Neural cell (in vitro differentiated cells): ENCODE measurements around the gene FJX1. TPM values are rescaled to one million over a fixed set of nuclear protein-coding genes. Genes with fewer than 3 reads are reported as not detected.
"Not testable (repeated sequence)": the region's sequence is repeated elsewhere in the genome, so short reads cannot be mapped to it uniquely, and the experiment has no call there.

ENCODE experiments used
- H2AFZ ChIP-seq: fragments of 200-600, 300-800 bp; sonication (generic), shearing (Covaris generic); 2 replicates; pipeline ENCODE4 v1.6.0; 2014; ENCODE audit warnings: low read depth, mild to moderate bottlenecking, antibody characterized with exemption, low read length, moderate library complexity
- H3F3A ChIP-seq: fragments of 200-600 bp; shearing (Covaris generic); 2 replicates; pipeline ENCODE4 v1.6.1; 2016; ENCODE audit warnings: mild to moderate bottlenecking, moderate library complexity, mixed read lengths, antibody characterized with exemption, low read length; ENCODE audit not compliant: insufficient read depth, poor library complexity, severe bottlenecking
- H3K27ac ChIP-seq: fragments of 200-600, 300-800 bp; sonication (generic), shearing (Covaris generic); 2 replicates; pipeline ENCODE4 v1.5.1; 2014; ENCODE audit warnings: mild to moderate bottlenecking, low read length, moderate library complexity
- H3K27me3 ChIP-seq: fragments of 300-800, 200-600 bp; sonication (generic), shearing (Covaris generic); 2 replicates; pipeline ENCODE4 v1.6.0; 2014; ENCODE audit warnings: mild to moderate bottlenecking, low read depth, low read length, moderate library complexity; ENCODE audit not compliant: insufficient read depth
- H3K36me3 ChIP-seq: fragments of 300-800, 200-600 bp; sonication (generic), shearing (Covaris generic); 2 replicates; pipeline ENCODE4 v1.5.1; 2014; ENCODE audit warnings: mild to moderate bottlenecking, antibody characterized with exemption, low read length, moderate library complexity; ENCODE audit not compliant: insufficient read depth
- H3K4me2 ChIP-seq: fragments of 300-800, 200-600 bp; sonication (generic), shearing (Covaris generic); 2 replicates; pipeline ENCODE4 v1.6.0; 2014; ENCODE audit warnings: mild to moderate bottlenecking, low read length
- H3K4me3 ChIP-seq: fragments of 300-800, 200-600 bp; sonication (generic), shearing (Covaris generic); 2 replicates; pipeline ENCODE4 v1.5.1; 2014; ENCODE audit warnings: mild to moderate bottlenecking, low read length, moderate library complexity
- H3K79me2 ChIP-seq: fragments of 200-600 bp; shearing (Covaris generic); replicated peaks from 2 replicates; pipeline ENCODE4 v1.6.0; 2014; ENCODE audit warnings: mild to moderate bottlenecking, low read length, moderate library complexity; ENCODE audit not compliant: insufficient read depth
- H3K9ac ChIP-seq: fragments of 300-800, 200-600 bp; sonication (generic), shearing (Covaris generic); 2 replicates; pipeline ENCODE4 v1.6.1; 2016; ENCODE audit warnings: mild to moderate bottlenecking, low read length, mixed read lengths
- H3K9me2 ChIP-seq: fragments of 200-600 bp; shearing (Covaris generic); 2 replicates; pipeline ENCODE4 v1.6.1; 2016; ENCODE audit warnings: mild to moderate bottlenecking, low read length, mixed read lengths; ENCODE audit not compliant: insufficient read depth
- H3K9me3 ChIP-seq: fragments of 200-600, 300-800 bp; sonication (generic), shearing (Covaris generic); 2 replicates; pipeline ENCODE4 v1.6.1; 2016; ENCODE audit warnings: mild to moderate bottlenecking, mixed run types, low read length, moderate library complexity, mixed read lengths
- H4K20me1 ChIP-seq: fragments of 200-600 bp; shearing (Covaris generic); 2 replicates; pipeline ENCODE4 v1.6.1; 2016; ENCODE audit warnings: mild to moderate bottlenecking, mixed run types; ENCODE audit not compliant: insufficient read depth
- CTCF ChIP-seq: fragments of 450-650 bp; IDR thresholded peaks from 2 replicates; pipeline ENCODE4 v1.5.1; 2014; ENCODE audit warnings: antibody characterized with exemption, mild to moderate bottlenecking, moderate library complexity; ENCODE audit not compliant: poor library complexity, severe bottlenecking
- EP300 ChIP-seq: fragments of 450-650 bp; conservative IDR thresholded peaks from 2 replicates; pipeline ENCODE4 v1.6.1; 2014; ENCODE audit warnings: antibody characterized with exemption, mild to moderate bottlenecking, moderate library complexity; ENCODE audit not compliant: poor library complexity, severe bottlenecking
- EZH2 ChIP-seq: fragments of 200-600, 300-800 bp; shearing (Covaris generic), sonication (generic); IDR thresholded peaks from 2 replicates; pipeline ENCODE4 v1.6.1; 2014; ENCODE audit warnings: antibody characterized with exemption, low read length, borderline replicate concordance, mild to moderate bottlenecking; ENCODE audit not compliant: insufficient read depth, poor library complexity, severe bottlenecking
- MXI1 ChIP-seq: fragments of 450-650 bp; conservative IDR thresholded peaks from 2 replicates; pipeline ENCODE4 v1.6.1; 2014; ENCODE audit warnings: antibody characterized with exemption, mild to moderate bottlenecking; ENCODE audit not compliant: poor library complexity, severe bottlenecking
- POLR2AphosphoS5 ChIP-seq: IDR thresholded peaks from 2 replicates; pipeline ENCODE4 v1.6.1; 2012
- RAD21 ChIP-seq: fragments of 450-650 bp; conservative IDR thresholded peaks from 2 replicates; pipeline ENCODE4 v1.6.1; 2014; ENCODE audit warnings: antibody characterized with exemption, mild to moderate bottlenecking, moderate library complexity
- REST ChIP-seq: IDR thresholded peaks from 2 replicates; pipeline ENCODE4 v1.6.1; 2012; ENCODE audit warnings: borderline replicate concordance
- SMC3 ChIP-seq: fragments of 450-650 bp; conservative IDR thresholded peaks from 2 replicates; pipeline ENCODE4 v1.6.1; 2014; ENCODE audit warnings: antibody characterized with exemption, mild to moderate bottlenecking, moderate library complexity; ENCODE audit not compliant: poor library complexity
- TAF1 ChIP-seq: IDR thresholded peaks from 2 replicates; pipeline ENCODE4 v1.6.1; 2012; ENCODE audit warnings: low read depth
- polyA plus RNA-seq: library from polyadenylated mRNA; depleted of rRNA; stranded (reverse); fragments of >200 nt; gene quantifications from 2 replicates; pipeline ENCODE4 v1.2.3, GENCODE V29; 2014

Gene FJX1
- polyA plus RNA-seq, 1 donor from 2014 or later, result 56.3 TPM

GRCh38 chr11:35652786-35653185 lies 34.5 kb downstream of the FJX1 start:
- not testable (repeated sequence) for H3K4me2 ChIP-seq, H3K9ac ChIP-seq, H3K27me3 ChIP-seq

GRCh38 chr11:35654711-35655110 lies 36.5 kb downstream of the FJX1 start:
- H3K27me3 ChIP-seq, result no peaks in the 10 kb centered on the region
- H3K27ac ChIP-seq, result no peak overlapping the region
- H3K9ac ChIP-seq, result no peak overlapping the region
- H4K20me1 ChIP-seq, result no peaks in the 10 kb centered on the region
- H3K4me3 ChIP-seq, result no peak overlapping the region
- H3K4me2 ChIP-seq, result no peak overlapping the region
- H3K9me2 ChIP-seq, result no peaks in the 10 kb centered on the region
- H2AFZ ChIP-seq, result no peak overlapping the region
- no peaks in the 10 kb centered on the region for H3K9me3 ChIP-seq
- no peaks in the 10 kb centered on the region for H3K79me2 ChIP-seq
- TF ChIP-seq RAD21, result no peak
- H3K36me3 ChIP-seq, result no peaks in the 10 kb centered on the region
- no peaks in the 10 kb centered on the region for H3F3A ChIP-seq

More at GRCh38 chr11:35652786-35653185, 34.5 kb downstream of the FJX1 start:
- H2AFZ ChIP-seq, H4K20me1 ChIP-seq, H3K9me2 ChIP-seq, H3F3A ChIP-seq, H3K4me3 ChIP-seq, H3K79me2 ChIP-seq, H3K9me3 ChIP-seq, H3K27ac ChIP-seq, H3K36me3 ChIP-seq: not testable (repeated sequence)

GRCh38 chr11:35655254-35655653 lies 37.0 kb downstream of the FJX1 start:
- H3K27me3 ChIP-seq, result no peaks in the 10 kb centered on the region
- H4K20me1 ChIP-seq, result no peaks in the 10 kb centered on the region
- no peak overlapping the region for H2AFZ ChIP-seq
- H3K79me2 ChIP-seq, result no peaks in the 10 kb centered on the region
- no peak overlapping the region for H3K4me3 ChIP-seq
- H3K9me2 ChIP-seq, result no peaks in the 10 kb centered on the region
- H3K4me2 ChIP-seq, result no peak overlapping the region
- TF ChIP-seq SMC3 (no peak), TAF1 (no peak)
- no peak overlapping the region for H3K9ac ChIP-seq
- H3K27ac ChIP-seq, result no peak overlapping the region
- no peaks in the 10 kb centered on the region for H3K36me3 ChIP-seq
- H3K9me3 ChIP-seq, result no peaks in the 10 kb centered on the region
- H3F3A ChIP-seq, result no peaks in the 10 kb centered on the region

- no peaks in the 10 kb centered on the region for H3K36me3 ChIP-seq
- no peak overlapping the region for H3K4me2 ChIP-seq
- H3K9me2 ChIP-seq, result no peaks in the 10 kb centered on the region
- no peak for TF ChIP-seq RAD21
- no peak for TF ChIP-seq CTCF
- TF ChIP-seq EP300, result no peak
- no peak for TF ChIP-seq MXI1
- no peak for TF ChIP-seq POLR2AphosphoS5
- no peak for TF ChIP-seq EZH2
- no peak for TF ChIP-seq REST
- no peaks in the 10 kb centered on the region for H4K20me1 ChIP-seq
- no peak overlapping the region for H3K9ac ChIP-seq
- no peaks in the 10 kb centered on the region for H3K27me3 ChIP-seq
- no peaks in the 10 kb centered on the region for H3K9me3 ChIP-seq
- no peak overlapping the region for H3K4me3 ChIP-seq
- no peak overlapping the region for H3K27ac ChIP-seq
- H3K79me2 ChIP-seq, result no peaks in the 10 kb centered on the region
- H3F3A ChIP-seq, result no peaks in the 10 kb centered on the region
- no peak overlapping the region for H2AFZ ChIP-seq
Measured at GRCh38 chr11:35655856-35656255, 37.6 kb downstream of the FJX1 start.
